Measurements from ENCODE around the gene DPP6.

The DPP6 gene

GRCh38 chr7:154852205-154852604 is 800.0 kb downstream of the DPP6 start:
- no peak for DNase-seq

- DNase-seq, result no peak
Measured at GRCh38 chr7:154853063-154853726, 801.0 kb downstream of the DPP6 start.

- no peak for DNase-seq
Measured at GRCh38 chr7:154853727-154854095, 801.5 kb downstream of the DPP6 start.

GRCh38 chr7:154854836-154855235 is 802.6 kb downstream of the DPP6 start:
- DNase-seq, result no peak

GRCh38 chr7:154855366-154855765 is 803.2 kb downstream of the DPP6 start:
- DNase-seq, result no peak

GRCh38 chr7:154856733-154857132 is 804.5 kb downstream of the DPP6 start:
- DNase-seq, result no peak

GRCh38 chr7:154857240-154857639 is 805.0 kb downstream of the DPP6 start:
- DNase-seq, result no peak

- no peak for DNase-seq
Measured at GRCh38 chr7:154857728-154858681, 805.8 kb downstream of the DPP6 start.

- no peak for DNase-seq
Measured at GRCh38 chr7:154858836-154859537, 806.8 kb downstream of the DPP6 start.

- DNase-seq, result no peak
Measured at GRCh38 chr7:154859747-154860620, 807.8 kb downstream of the DPP6 start.

GRCh38 chr7:154860621-154861375 is 808.6 kb downstream of the DPP6 start:
- no peak for DNase-seq

GRCh38 chr7:154861589-154861988 is 809.4 kb downstream of the DPP6 start:
- no peak for DNase-seq

GRCh38 chr7:154862153-154862791 is 810.1 kb downstream of the DPP6 start:
- no peak for DNase-seq

GRCh38 chr7:154863766-154864522 is 811.7 kb downstream of the DPP6 start:
- no peak for DNase-seq

GRCh38 chr7:154864523-154864891 is 812.3 kb downstream of the DPP6 start:
- no peak for DNase-seq

- DNase-seq, result no peak
Measured at GRCh38 chr7:154865984-154866685, 813.9 kb downstream of the DPP6 start.

GRCh38 chr7:154867068-154867467 is 814.9 kb downstream of the DPP6 start:
- DNase-seq, result no peak

- no peak for DNase-seq
Measured at GRCh38 chr7:154868921-154869320, 816.7 kb downstream of the DPP6 start.

GRCh38 chr7:154869436-154869835 is 817.2 kb downstream of the DPP6 start:
- no peak for DNase-seq

GRCh38 chr7:154871507-154871906 is 819.3 kb downstream of the DPP6 start:
- no peak for DNase-seq

All from activated CD4-positive, alpha-beta T cell treated with anti-CD3 and anti-CD28 coated beads, Interleukin-2, amount 50 U/mL, for 48 hours (primary cell).